GM19023 (cell line): Measurements from ENCODE around the gene BANF2.
"Not testable (repeated sequence)": the region's sequence is repeated elsewhere in the genome, so short reads cannot be mapped to it uniquely, and the experiment has no call there.

Experiments
- ATAC-seq: cut with Tn5 transposase; IDR thresholded peaks from one replicate; pipeline ENCODE4 v1.9.1; 2021; ENCODE audit warnings: mild to moderate bottlenecking, moderate library complexity; ENCODE audit not compliant: unreplicated experiment

Gene BANF2

GRCh38 chr20:17699931-17700351, at the start of gene BANF2:
TSS of gene BANF2 (plus strand) at chr20:17699966. CDS start at chr20:17725026, 25,060 bp downstream.
- ATAC-seq = no peak

GRCh38 chr20:17650301-17651128, 49.3 kb upstream of the BANF2 start:
- no peak for ATAC-seq

- ATAC-seq = no peak
Measured at GRCh38 chr20:17651129-17651759, 48.5 kb upstream of the BANF2 start.

GRCh38 chr20:17651760-17652388, 47.9 kb upstream of the BANF2 start:
- no peak for ATAC-seq

GRCh38 chr20:17652411-17652810, 47.4 kb upstream of the BANF2 start:
- ATAC-seq = no peak

GRCh38 chr20:17653835-17654648, 45.7 kb upstream of the BANF2 start:
- no peak for ATAC-seq

GRCh38 chr20:17654649-17655285, 45.0 kb upstream of the BANF2 start:
- no peak for ATAC-seq

GRCh38 chr20:17655286-17655651, 44.5 kb upstream of the BANF2 start:
- ATAC-seq = no peak

GRCh38 chr20:17655865-17656479, 43.8 kb upstream of the BANF2 start:
- no peak for ATAC-seq

- no peak for ATAC-seq
Measured at GRCh38 chr20:17657079-17657825, 42.5 kb upstream of the BANF2 start.

GRCh38 chr20:17657898-17658647, 41.7 kb upstream of the BANF2 start:
- ATAC-seq = no peak

GRCh38 chr20:17658648-17658993, 41.1 kb upstream of the BANF2 start:
- no peak for ATAC-seq

GRCh38 chr20:17659344-17659743, 40.4 kb upstream of the BANF2 start:
- ATAC-seq = not testable (repeated sequence)

- no peak for ATAC-seq
Measured at GRCh38 chr20:17659801-17660200, 40.0 kb upstream of the BANF2 start.

GRCh38 chr20:17660667-17661066, 39.1 kb upstream of the BANF2 start:
- no peak for ATAC-seq

GRCh38 chr20:17661121-17661744, 38.5 kb upstream of the BANF2 start:
- ATAC-seq = no peak

GRCh38 chr20:17662333-17663039, 37.3 kb upstream of the BANF2 start:
- ATAC-seq = no peak

- ATAC-seq = no peak
Measured at GRCh38 chr20:17663040-17663399, 36.7 kb upstream of the BANF2 start.
